Measurements from ENCODE around the gene KIF6. TPM values are rescaled to one million over a fixed set of nuclear protein-coding genes. Genes with fewer than 3 reads are reported as not detected.

Gene KIF6
- polyA plus RNA-seq, 2 of the 4 experiments (the other 2 are of a cell fraction), result 0.05 to 0.39 TPM

DNA sequence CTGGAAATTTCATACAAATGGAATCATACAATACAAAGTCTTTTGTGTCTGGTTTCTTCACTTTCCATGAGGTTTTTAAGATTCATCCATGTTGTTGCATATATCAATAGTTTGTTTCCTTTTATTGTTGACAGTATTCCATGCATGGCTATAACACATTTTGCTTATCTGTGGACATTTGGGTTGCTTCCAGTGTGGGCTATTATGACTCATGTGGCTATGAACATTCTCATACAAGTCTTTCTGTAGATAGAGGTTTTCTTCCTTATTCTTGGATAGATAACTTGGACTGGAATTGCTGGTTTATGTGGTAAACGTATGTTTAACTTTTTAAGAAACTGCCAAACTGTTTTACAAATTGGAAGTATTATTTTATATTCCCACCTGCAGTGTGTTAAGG lies 30.0 kb upstream of the KIF6 start:
- WGBS (ENCODE audit: missing lambda C conversion rate), result 0% methylated on average over 1 of the region's 1 CpG
- H3K4me1 ChIP-seq, result no peaks in the 10 kb centered on the region
- no peak for TF ChIP-seq FOSB (CRISPR knock-in tag; IDR thresholded peaks at IDR 0.05)
- no peak for TF ChIP-seq GATA3 (IDR thresholded peaks at IDR 0.05; ENCODE audit: borderline replicate concordance)
- no peak for TF ChIP-seq RNF2 (IDR thresholded peaks at IDR 0.05; ENCODE audit: borderline replicate concordance, low read depth)
- TF ChIP-seq MAFK (IDR thresholded peaks at IDR 0.05; ENCODE audit: partially characterized antibody), result no peak
- no peak for TF ChIP-seq HEYL (CRISPR knock-in tag; IDR thresholded peaks at IDR 0.05)
- TF ChIP-seq, protein P1, sequence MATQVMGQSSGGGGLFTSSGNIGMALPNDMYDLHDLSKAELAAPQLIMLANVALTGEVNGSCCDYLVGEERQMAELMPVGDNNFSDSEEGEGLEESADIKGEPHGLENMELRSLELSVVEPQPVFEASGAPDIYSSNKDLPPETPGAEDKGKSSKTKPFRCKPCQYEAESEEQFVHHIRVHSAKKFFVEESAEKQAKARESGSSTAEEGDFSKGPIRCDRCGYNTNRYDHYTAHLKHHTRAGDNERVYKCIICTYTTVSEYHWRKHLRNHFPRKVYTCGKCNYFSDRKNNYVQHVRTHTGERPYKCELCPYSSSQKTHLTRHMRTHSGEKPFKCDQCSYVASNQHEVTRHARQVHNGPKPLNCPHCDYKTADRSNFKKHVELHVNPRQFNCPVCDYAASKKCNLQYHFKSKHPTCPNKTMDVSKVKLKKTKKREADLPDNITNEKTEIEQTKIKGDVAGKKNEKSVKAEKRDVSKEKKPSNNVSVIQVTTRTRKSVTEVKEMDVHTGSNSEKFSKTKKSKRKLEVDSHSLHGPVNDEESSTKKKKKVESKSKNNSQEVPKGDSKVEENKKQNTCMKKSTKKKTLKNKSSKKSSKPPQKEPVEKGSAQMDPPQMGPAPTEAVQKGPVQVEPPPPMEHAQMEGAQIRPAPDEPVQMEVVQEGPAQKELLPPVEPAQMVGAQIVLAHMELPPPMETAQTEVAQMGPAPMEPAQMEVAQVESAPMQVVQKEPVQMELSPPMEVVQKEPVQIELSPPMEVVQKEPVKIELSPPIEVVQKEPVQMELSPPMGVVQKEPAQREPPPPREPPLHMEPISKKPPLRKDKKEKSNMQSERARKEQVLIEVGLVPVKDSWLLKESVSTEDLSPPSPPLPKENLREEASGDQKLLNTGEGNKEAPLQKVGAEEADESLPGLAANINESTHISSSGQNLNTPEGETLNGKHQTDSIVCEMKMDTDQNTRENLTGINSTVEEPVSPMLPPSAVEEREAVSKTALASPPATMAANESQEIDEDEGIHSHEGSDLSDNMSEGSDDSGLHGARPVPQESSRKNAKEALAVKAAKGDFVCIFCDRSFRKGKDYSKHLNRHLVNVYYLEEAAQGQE (IDR thresholded peaks at IDR 0.05), result no peak
- TF ChIP-seq JUN (IDR thresholded peaks at IDR 0.05), result no peak
- TF ChIP-seq CBX2 (IDR thresholded peaks at IDR 0.05; ENCODE audit: borderline replicate concordance, low read depth), result no peak
- TF ChIP-seq E2F6 (IDR thresholded peaks at IDR 0.05; ENCODE audit: borderline replicate concordance, low read depth), result no peak
- ChIA-PET CTCF (no interaction called here), POLR2A (no interaction called here)
- no peak for ATAC-seq
- H3K4me2 ChIP-seq, result no peak overlapping the region
- H3K9me3 ChIP-seq, result no peaks in the 10 kb centered on the region
- DNase-seq (ENCODE audit: low read depth in 1 of 2, low spot score in 1 of 2), result no peak
- H3K4me3 ChIP-seq, result no peak overlapping the region
- no peak for FAIRE-seq
- H3K27ac ChIP-seq, result no peak overlapping the region

- no peak for ATAC-seq
- ChIA-PET POLR2A (no interaction called here), CTCF (no interaction called here)
- Histone ChIP-seq H3K4me1 (no peaks in the 10 kb centered on the region), H3K27ac (no peak overlapping the region), H3K9me3 (no peaks in the 10 kb centered on the region), H3K4me2 (no peak overlapping the region), H3K4me3 (no peak overlapping the region)
- WGBS (ENCODE audit: missing lambda C conversion rate), result 29% methylated on average over 5 of the region's 5 CpGs
- no peak for TF ChIP-seq TFCP2L1 (CRISPR knock-in tag; IDR thresholded peaks at IDR 0.05)
- no peak for TF ChIP-seq JUN (IDR thresholded peaks at IDR 0.05)
- TF ChIP-seq POLR2A (IDR thresholded peaks at IDR 0.05; ENCODE audit: low read length), result no peak
- no peak for TF ChIP-seq CHD2 (IDR thresholded peaks at IDR 0.05; ENCODE audit: low read length, partially characterized antibody)
- no peak for TF ChIP-seq JUNB (IDR thresholded peaks at IDR 0.05)
- TF ChIP-seq HES2 (IDR thresholded peaks at IDR 0.05), result no peak
- TF ChIP-seq RNF2 (IDR thresholded peaks at IDR 0.05; ENCODE audit: borderline replicate concordance, low read depth), result no peak
- no peak for TF ChIP-seq MAFK (IDR thresholded peaks at IDR 0.05; ENCODE audit: partially characterized antibody)
- no peak for TF ChIP-seq MAX (IDR thresholded peaks at IDR 0.05)
- TF ChIP-seq, protein P1 (IDR thresholded peaks at IDR 0.05), result no peak
- TF ChIP-seq GATA3 (IDR thresholded peaks at IDR 0.05; ENCODE audit: borderline replicate concordance), result no peak
- no peak for DNase-seq (ENCODE audit: low read depth in 1 of 2, low spot score in 1 of 2)
- no peak for FAIRE-seq
Measured at GRCh38 chr6:39754514-39755115, 29.4 kb upstream of the KIF6 start.

All from A549 (cell line).